ENCODE data around the gene FOXA3.
"Not testable (repeated sequence)": the region's sequence is repeated elsewhere in the genome, so short reads cannot be mapped to it uniquely, and the experiment has no call there.

The FOXA3 gene

DNA sequence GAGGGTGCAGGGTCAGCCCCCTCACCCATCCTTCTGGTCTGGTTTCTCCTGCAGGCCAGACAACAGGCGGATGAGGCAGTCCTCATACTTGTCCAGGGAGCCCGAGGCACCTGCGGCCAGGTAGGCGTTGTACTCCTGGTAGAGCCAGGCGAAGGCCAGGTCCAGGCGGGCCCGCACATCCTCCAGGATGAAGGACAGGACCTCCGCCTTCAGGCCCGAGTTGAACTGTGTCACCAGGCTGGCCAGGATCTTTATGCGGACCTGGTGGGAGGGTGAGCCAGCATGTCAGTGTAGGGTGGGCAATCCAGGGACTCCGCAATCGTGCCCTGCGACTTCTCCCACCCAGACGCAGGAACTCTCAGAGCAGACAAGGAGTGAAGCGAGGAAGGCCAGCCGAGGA, 35.2 kb upstream of the FOXA3 start:
- no peak for DNase-seq

DNA sequence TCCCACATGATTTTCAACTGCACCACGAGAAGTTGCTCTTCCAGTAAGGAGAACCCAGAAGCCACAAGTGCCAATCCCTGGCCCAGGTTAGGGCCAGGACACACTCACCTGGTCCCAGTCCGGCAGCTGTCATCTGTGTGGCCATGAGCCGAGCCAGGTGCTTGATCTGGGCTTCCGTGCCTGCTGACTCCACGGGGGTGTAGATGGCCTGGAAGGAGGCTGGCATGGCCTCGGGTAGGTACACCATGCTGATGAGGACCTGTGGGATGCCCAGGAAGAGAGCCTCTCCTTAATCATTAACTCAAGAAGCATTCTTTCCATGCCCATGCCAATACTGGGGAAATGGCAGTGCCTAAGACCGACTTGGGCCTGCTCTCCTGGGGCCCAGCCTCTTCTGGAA, 29.2 kb upstream of the FOXA3 start:
- no peak for DNase-seq

DNA sequence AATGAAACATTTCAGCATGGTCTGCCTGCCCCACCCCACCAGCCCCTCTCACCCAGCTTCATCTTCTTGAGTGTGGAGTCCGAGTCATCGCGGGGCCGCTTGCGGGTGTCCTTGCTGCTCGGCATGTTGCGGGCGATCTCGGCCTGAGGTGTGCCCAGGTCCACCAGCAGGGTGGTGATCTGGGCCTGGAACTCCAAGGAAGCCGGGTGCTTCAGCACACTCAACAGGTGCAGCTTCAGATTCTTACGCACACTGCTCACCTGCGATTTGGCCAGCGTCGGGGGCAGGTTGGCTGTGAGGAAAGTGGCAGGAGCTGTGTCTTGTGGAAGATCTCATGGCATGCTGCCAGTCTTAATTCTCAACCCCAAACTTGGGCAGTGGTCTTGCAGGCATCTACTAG, 21.9 kb upstream of the FOXA3 start:
- DNase-seq = no peak

DNA sequence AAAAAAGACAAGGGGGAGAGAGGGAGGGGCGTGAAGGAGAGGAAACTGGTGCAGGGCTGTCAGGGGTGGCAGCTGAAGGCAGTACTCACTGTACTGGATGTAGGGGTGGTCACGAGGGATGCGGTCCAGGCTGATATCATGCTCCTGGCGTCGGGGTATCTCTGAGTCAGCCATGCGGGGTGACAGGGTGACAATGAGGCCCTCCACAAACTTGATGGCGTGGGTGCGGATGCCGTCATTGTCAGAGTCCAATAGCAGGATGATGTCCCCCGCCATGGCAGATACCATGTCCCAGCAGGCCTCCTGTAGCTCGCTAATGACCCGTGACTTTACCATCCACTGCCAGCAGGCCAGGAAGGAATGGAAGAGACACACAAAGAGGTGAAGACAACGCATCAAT, 16.5 kb upstream of the FOXA3 start:
- DNase-seq = no peak

DNA sequence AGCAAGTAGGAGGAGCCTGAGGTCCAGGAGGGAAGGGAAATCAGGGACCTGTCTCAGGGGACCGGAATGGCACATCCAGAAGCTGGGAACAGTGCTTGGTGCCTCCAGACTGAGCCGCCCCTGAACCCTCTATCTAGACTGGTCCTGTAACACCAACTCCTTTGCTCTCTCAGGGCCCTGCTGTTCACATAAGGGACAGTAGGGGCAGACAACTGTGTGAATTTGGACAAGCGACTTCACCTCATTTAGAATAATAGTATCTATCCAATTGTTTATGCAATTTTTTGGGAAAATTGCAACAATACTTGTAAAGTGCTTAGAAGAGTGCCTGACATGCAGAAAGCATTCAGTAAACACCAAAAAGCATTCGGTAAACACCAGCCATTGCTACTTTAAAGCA, 15.2 kb upstream of the FOXA3 start:
- no peak for DNase-seq

DNA sequence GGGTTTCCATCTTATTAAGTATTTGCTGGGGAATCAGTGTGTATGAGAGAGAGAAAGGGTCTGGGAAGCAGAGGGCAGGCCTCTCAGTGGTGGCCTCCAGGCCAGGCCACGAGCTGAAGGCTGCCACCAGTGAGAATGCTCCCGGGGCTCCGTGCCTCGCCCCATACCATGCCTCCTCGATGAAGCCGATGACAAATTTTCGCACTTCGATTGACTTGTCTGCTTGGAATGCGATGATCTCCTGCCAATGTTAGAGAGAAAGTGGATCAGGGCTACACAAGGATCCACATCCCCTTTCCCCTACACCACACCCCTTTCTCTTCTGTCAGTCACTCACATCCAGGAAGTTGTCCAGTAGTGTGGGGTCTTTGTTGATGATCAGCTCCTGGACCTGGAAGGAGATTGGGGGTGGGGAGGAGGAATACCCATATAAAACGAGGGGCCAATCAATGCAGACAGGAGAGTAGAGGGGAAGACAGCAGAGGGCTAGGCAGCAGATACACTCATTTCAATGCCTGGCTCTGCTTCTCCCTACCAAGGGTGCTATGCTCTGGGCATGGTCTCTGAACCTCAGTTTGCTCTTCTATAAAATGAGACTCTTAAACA, 11.9 kb upstream of the FOXA3 start:
- no peak for DNase-seq

DNA sequence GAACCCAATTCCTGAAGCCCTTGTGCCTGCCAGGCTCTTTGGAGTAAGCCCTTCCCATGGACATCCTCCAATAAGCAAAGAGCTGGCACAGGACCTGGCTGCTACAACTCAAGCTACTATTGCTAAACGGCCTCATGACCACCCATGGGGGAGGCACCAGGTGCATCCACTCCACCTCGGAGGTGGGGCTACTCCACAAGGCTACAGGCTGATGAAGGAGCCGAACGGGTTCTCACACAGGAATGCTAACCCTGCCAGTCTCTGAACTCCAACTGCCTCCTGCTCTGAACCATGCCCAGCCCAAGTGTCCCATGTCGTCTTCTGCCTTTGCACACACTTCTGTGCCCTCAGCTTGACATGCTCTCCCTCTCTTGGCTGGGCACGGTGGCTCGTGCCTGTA, 11.1 kb upstream of the FOXA3 start:
- no peak for DNase-seq

DNA sequence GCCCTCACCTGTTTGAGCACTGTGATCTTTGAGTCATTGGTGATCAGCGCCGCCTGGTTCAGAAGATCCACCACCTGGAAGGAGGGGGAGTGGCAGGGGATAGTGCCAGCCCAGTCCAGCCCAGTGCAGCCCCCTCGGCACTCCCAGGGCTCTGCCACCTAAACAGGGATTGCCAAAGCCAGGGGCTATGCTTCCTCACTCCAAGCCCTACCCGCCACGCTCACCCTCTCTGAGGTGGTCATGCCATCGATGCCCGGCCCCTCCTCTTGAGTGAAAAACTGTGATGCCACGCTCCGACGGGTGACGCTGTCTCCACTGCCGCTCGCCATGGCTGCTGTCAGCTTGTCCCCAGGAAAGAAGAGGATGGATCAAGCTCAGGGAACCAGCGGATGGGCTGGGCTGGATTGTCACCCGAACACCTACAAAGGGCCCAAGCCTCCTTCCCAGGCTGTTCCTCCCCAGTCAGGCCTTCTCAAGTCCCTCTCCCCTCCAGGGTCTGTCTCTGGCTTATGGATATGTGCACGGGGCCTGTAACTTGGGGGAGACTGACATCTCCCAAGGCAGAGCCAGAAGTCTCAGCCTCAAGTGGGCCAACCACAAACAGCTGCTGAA, 9.9 kb upstream of the FOXA3 start:
- no peak for DNase-seq

DNA sequence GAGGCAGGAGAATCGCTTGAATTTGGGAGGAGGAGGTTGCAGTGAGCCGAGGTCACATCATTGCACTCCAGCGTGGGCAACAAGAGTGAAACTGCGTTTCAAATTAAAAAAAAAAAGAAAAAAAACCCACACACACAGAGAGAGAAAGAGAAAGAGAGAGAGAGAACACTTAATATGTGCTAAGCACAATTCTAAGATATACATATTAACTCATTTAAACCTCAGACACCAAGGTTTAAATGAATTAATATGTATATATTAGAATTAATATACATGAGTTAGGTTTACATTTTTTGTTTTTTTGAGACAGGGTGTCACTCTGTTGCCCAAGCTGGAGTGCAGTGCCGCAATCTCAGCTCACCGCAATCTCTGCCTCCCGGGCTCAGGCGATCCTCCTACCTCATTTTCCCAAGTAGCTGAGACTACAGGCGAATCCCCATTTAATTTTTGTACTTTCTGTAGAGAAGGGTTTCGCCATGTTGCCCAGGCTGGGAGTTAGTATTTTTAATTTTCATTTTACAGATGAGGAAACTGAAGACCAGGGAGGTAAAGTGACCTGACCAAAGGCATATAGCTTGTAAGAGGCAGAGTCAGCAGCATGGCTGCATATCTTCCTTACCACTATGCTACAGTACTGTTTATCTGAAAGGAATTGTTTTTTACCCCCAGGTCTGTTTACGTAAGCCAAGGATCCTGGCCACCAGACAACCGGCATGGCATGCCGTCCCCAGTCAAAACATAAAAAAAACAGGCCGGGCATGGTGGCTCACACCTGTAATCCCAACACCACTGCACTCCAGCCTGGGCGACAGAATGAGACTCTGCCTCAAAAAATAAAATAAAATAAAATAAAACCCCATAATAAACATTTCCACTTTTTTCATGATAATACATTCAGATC, 3.5 kb upstream of the FOXA3 start:
- no peak for DNase-seq

DNA sequence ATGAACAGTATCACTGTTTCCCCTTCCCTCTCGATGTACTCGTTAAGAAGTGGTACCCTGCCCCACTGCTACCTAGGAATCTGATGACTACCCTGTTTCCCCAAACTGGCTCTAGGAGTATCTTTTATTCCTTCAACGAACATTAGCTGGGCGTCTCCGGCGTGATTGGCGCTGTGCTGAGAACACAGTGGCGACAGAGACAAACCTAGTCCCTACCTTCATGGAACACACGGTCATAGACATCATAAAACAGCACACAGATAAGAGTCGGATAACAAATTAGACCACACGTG, 1.9 kb upstream of the FOXA3 start:
- no peak for DNase-seq

DNA sequence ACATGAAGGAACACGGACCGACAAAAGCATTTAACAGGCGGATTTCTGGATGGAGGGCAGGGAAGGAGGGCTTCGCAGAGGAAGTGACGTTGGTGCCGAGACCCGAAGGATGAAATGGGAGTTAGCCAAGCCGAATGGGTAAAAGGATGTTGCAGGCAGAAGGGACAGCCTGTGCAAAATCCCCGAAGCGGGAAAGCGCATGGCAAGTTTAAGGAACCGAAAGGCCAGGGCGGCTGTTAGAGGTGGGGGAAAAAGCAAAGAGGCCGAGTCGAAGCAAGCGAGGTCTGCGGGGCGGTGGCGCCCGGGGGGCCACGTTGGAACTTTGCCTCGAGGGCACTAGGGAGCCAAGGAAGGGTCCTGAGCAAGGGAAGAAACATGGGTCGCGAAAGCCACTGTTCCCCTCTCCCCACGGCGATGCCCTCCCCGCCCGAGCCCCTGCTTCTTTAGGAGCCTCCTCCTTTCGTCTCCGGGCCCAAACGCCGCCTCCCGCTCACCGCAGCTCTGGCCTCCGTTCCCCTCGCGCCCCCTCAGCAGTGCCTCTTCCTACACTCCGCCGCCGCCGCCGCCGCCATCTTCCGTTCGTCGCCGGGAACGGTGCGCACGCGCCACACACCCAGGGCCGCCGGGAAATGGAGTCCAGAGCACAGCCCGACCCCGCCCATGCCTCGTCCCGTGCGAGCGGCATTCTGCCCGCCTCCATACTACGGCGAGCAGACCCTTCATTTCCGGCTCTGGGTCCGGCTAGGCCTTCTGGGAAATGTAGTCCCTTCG, 1.4 kb upstream of the FOXA3 start, which contains the start of gene SYMPK:
Gene SYMPK, minus strand, starts transcription at position 584 of the 771 bp plus-strand sequence. CDS start 8,652 bp downstream, outside the sequence.
- peak; percentile 100 for DNase-seq

DNA sequence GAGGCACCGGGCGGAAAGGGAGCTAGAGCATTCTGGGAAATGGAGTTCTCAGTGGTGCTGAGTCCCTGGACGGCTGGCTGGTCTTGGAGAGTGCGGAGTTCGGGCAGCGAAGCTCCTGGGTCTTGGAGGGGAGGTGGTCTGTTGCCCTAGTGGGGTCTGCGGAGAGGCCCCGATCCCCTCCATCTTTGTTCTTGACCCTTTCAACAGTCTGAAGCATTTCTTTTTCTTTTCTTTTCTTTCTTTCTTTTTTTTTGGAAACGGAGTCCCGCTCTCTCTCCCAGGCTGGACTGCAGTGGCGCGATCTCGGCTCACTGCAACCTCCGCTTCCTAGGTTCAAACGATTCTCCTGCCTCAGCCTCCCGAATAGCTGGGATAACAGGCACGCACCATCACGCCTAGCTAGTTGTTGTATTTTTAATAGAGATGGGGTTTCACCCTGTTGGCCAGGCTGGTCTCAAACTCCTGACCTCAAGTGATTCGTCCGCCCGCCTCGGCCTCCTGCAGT, 739 bp upstream of the FOXA3 start:
- no peak for DNase-seq

DNA sequence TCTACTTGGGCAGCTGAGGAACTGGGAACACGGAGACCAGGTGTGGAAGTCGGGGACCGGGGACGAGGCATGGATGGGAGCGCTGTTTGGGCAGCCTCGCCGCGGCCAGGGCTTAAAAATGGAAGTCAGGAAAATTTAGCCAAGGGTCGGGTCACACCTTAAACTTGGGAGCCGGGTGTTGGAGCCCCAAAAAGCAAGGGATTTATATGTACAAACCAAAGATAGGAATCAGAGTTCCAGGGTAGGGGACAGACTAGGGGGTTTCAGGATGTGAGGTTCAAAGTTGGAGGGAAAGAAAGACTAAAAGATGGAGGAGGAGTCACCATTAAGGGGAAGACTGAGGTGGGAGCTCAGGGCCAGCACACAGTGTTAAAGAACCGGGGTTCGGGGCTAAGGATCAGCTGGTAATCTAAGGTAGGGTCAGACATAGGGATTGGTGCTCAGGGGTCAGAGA, 530 bp downstream of the FOXA3 start:
- DNase-seq = no peak

DNA sequence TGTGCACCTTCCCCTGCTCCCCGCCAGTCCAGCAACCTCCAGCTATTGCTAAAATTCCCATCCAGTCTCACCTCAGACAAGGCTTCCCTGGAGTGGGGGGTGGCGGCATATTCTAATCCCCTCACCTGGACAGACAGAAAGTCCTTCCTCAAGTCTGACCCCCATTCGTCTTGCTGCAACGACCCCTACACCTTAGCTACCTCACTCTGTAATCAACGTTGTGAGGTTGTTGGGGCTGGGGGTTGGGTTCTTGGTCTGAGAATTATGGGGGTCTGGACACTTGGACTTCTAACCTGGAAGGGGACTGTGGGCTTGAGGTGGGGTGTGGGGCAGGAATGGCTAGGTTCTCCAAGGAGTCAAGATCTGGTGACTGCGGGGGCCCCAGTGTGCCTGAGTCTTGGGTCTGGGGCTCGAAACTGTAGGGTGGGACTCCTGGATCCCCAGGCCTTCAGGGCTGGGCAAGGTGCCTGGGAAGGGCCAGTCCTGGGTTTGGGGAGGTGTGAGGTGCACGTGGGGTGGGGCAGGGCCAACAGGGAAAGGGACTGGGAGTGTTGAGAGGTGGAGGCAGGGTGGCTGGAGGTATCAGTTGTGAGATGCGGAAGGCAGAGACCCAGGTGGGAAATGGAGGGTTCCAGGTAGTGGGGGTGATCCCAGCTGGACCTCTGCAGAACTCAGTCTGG, 1.3 kb downstream of the FOXA3 start:
- no peak for DNase-seq

DNA sequence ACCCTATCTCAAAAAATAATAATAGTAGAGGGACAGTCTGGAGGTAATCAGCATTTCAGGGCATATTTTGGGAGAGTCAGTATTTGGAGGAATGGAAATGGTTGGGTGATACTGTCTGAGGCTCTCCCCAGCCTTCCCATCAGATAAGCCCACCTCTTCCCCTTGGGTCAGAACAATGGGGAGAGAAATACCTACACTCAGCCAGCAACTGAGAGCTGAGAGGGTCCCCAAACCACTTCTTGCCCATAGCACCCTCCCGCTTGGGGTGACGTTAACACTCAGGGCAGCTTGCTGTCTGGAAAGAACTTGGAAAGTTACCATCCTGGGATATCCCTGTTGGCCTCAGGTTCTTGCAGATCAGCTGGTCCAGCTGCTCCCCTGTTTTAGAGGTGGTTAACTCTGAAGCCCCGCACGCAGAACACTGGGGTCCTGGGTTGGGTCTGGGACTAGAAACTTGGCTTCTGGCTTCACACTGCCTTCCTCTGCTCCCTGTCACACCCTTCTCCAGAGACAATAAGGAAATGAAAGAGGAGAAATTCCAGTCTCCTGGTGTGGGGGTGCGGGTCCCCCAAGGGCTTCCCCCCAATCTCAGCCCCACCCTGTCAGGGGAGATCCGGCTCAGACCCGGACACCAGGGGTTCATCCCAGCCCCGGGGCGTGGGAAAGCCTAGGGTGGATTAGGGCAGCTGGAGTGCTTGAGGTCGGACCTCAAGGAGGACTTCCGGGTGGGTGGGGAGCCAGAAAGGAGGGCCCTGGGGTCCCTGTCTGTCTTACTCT, 2.5 kb downstream of the FOXA3 start:
- DNase-seq = no peak

DNA sequence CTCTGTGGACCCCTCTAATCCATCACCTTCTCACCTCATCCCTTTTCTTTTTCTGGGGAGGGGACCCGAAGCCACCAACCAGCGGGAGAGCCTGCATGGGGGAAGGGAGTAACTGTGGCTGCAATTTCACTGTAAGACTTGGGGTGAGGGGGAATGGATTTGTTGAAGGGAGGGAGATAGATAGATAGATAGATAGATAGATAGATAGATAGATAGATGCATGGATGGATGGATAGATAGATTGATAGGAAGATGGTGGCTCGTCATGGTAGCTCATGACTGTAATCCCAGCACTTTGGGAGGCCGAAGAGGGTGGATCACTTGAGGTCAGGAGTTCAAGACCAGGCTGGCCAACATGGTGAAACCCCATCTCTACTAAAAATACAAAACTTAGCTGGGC, 3.1 kb downstream of the FOXA3 start:
- DNase-seq = not testable (repeated sequence)

DNA sequence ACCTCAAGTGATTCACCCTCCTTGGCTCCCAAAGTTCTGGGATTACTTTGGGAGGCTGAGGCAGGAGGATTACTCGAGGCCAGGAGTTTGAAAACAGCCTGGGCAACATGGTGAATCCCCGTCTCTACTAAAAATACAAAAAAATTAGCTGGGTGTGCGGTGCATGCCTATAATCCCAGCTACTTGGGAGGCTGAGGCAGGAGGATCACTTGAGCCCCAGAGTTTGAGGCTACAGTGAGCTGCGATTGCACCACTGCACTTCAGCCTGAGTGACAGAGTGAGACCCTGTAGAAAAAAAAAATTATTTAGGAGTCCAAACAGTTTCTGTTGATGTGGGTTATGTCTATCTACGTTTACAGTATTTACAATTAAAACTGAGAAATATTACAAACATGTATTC, 6.7 kb downstream of the FOXA3 start:
- DNase-seq = no peak

DNA sequence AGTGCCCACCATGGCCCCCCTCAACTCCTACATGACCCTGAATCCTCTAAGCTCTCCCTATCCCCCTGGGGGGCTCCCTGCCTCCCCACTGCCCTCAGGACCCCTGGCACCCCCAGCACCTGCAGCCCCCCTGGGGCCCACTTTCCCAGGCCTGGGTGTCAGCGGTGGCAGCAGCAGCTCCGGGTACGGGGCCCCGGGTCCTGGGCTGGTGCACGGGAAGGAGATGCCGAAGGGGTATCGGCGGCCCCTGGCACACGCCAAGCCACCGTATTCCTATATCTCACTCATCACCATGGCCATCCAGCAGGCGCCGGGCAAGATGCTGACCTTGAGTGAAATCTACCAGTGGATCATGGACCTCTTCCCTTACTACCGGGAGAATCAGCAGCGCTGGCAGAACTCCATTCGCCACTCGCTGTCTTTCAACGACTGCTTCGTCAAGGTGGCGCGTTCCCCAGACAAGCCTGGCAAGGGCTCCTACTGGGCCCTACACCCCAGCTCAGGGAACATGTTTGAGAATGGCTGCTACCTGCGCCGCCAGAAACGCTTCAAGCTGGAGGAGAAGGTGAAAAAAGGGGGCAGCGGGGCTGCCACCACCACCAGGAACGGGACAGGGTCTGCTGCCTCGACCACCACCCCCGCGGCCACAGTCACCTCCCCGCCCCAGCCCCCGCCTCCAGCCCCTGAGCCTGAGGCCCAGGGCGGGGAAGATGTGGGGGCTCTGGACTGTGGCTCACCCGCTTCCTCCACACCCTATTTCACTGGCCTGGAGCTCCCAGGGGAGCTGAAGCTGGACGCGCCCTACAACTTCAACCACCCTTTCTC, 8.2 kb downstream of the FOXA3 start:
- DNase-seq = no peak

DNA sequence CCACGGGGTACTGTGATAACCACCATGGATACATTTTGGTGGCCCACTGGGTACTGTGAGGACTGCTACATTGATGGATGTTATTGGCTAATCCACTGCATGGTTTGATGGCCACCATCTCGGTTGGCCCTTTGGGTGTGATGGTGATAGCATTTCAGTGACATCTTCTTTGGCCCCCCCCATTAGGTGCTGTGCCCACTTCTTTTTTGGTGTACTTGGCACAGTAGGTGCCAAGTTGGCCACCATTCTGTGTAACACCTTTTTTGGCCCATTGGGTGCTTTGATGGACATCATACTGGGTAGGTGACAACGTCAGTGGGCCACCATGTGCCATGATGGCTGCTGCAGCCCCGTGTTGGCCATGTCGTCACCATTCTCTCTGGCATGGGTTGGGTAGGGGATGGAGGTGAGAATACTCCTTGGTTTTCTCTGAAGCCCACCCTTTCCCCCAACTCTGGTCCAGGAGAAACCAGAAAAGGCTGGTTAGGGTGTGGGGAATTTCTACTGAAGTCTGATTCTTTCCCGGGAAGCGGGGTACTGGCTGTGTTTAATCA, 9.2 kb downstream of the FOXA3 start:
- no peak for DNase-seq

DNA sequence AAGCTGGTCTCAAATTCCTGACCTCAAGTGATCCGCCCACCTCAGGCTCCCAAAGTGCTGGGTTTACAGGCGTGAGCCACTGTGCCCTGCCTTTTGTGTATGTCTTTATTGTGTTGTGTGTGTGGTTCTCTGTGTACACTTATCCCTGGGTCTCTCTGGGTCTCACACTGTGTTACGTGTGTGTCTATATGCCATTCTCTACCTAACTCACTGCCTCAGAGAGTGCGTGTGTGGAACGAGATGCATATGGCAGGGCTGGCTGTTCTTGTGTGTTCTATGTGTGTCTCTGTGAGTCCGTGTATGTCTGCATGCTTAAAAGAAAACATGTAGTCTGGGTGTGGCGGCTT, 10.5 kb downstream of the FOXA3 start:
- DNase-seq = no peak

DNA sequence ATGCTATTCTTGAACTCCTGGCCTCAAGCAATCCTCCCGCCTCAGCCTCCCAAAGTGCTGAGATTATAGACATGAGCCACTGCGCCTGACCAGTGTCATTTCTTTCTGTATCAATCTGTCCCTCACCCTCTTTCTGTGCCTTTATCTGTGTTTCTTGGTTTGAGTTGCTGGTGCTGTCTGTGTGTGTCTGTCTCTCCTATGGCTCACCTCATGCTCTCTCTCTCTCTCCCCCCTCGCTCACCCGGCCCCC, 12.0 kb downstream of the FOXA3 start:
- DNase-seq = peak; percentile 50

Data from activated CD4-positive, alpha-beta T cell treated with anti-CD3 and anti-CD28 coated beads, Interleukin-10, Interleukin-2, amounts not matched to agents 100 ng/mL and 50 ng/mL, durations not matched to agents 16 hours and 8 hours (primary cell).